ENCODE results near the gene PBOV1.

PBOV1 gene

GRCh38 chr6:138218449-138218848 is at the start of gene PBOV1:
PBOV1 (minus strand) TSS chr6:138218491; CDS start chr6:138218395, 96 bp downstream.
- no peak for DNase-seq

GRCh38 chr6:138266095-138266494 is 47.8 kb upstream of the PBOV1 start:
- DNase-seq, result no peak

- DNase-seq, result no peak
These were observed 46.1 kb upstream of the PBOV1 start for GRCh38 chr6:138264372-138264880.

GRCh38 chr6:138263963-138264362 is 45.7 kb upstream of the PBOV1 start:
- DNase-seq, result no peak

GRCh38 chr6:138261116-138261780 is 43.0 kb upstream of the PBOV1 start:
- DNase-seq, result no peak

- no peak for DNase-seq
These were observed 40.7 kb upstream of the PBOV1 start for GRCh38 chr6:138258991-138259390.

GRCh38 chr6:138258197-138258596 is 39.9 kb upstream of the PBOV1 start:
- no peak for DNase-seq

- DNase-seq, result no peak
These were observed 39.3 kb upstream of the PBOV1 start for GRCh38 chr6:138257638-138258040.

GRCh38 chr6:138255443-138255842 is 37.2 kb upstream of the PBOV1 start:
- no peak for DNase-seq

- DNase-seq, result no peak
These were observed 35.4 kb upstream of the PBOV1 start for GRCh38 chr6:138253731-138254130.

GRCh38 chr6:138250513-138251247 is 32.4 kb upstream of the PBOV1 start:
- no peak for DNase-seq

GRCh38 chr6:138250053-138250452 is 31.8 kb upstream of the PBOV1 start:
- DNase-seq, result no peak

- DNase-seq, result no peak
These were observed 30.6 kb upstream of the PBOV1 start for GRCh38 chr6:138248878-138249277.

GRCh38 chr6:138248011-138248410 is 29.7 kb upstream of the PBOV1 start:
- no peak for DNase-seq

- DNase-seq, result no peak
These were observed 28.6 kb upstream of the PBOV1 start for GRCh38 chr6:138246650-138247440.

- DNase-seq, result no peak
These were observed 27.5 kb upstream of the PBOV1 start for GRCh38 chr6:138245751-138246150.

- no peak for DNase-seq
These were observed 24.8 kb upstream of the PBOV1 start for GRCh38 chr6:138242987-138243592.

- no peak for DNase-seq
These were observed 23.6 kb upstream of the PBOV1 start for GRCh38 chr6:138241934-138242333.

GRCh38 chr6:138241381-138241780 is 23.1 kb upstream of the PBOV1 start:
- no peak for DNase-seq

GRCh38 chr6:138240476-138241245 is 22.4 kb upstream of the PBOV1 start:
- peak; percentile 77 for DNase-seq

GRCh38 chr6:138239774-138240173 is 21.5 kb upstream of the PBOV1 start:
- DNase-seq, result no peak

- DNase-seq, result no peak
These were observed 20.1 kb upstream of the PBOV1 start for GRCh38 chr6:138238368-138238767.

All from DMS 273 treated with DMSO at 0.1 percent for 48 hours (cell line).